NCI-H1105 treated with DMSO at 0.1 percent for 48 hours (cell line): ENCODE measurements around the gene HS6ST1.

Experiments used
- DNase-seq: peaks from one replicate; lab custom pipeline; 2025; lab: John Stamatoyannopoulos, UW

Gene HS6ST1

DNA sequence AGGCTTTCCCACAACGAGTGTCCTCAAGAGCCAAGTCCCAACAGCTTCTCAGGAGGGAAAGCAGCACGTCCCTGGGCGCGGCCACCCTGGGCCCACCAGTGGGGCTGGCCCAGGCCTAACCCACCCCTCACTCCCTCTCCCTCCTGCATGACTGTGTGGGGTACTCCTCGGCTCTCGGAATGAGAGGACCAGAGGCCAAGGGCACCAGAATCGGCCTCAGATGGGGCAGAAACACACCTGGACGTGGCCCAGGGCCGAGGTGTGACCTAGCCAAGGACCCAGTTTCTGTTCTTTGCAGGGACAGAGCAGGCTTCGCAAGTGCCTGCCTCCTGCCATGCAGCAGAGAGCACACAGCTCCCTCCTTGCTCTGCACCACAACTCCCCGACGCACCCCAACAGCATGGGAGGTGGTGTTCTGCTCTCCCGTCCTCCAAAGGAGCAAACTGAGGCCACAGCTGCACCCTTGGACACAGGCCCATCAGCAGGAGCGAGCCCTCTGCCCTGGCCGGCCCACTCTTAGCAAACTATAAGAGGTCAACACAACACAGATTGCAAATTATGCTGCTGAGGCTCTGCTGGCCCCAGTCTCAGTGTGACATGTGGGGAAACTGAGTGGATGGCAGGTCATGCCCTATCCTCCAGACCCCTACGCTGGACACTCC lies 19.7 kb downstream of the HS6ST1 start:
- no peak for DNase-seq

DNA sequence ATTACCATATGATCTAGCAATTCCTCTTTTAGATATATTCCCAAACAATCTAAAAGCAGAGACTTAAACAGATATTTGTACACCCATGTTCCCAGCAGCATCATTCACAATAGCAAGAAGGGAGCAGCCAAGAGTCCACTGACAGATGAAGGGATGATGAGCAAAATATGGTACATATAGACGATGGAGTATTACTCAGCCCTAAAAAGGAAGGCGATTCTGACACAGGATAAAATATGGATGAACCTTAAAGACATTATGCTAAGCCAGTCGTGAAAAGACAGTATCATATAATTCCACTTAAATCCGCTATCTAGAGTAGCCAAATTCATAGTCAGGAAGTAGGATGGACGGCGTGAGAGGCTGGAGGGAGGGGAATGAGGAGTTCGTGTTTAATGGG lies 20.4 kb downstream of the HS6ST1 start:
- DNase-seq = no peak

DNA sequence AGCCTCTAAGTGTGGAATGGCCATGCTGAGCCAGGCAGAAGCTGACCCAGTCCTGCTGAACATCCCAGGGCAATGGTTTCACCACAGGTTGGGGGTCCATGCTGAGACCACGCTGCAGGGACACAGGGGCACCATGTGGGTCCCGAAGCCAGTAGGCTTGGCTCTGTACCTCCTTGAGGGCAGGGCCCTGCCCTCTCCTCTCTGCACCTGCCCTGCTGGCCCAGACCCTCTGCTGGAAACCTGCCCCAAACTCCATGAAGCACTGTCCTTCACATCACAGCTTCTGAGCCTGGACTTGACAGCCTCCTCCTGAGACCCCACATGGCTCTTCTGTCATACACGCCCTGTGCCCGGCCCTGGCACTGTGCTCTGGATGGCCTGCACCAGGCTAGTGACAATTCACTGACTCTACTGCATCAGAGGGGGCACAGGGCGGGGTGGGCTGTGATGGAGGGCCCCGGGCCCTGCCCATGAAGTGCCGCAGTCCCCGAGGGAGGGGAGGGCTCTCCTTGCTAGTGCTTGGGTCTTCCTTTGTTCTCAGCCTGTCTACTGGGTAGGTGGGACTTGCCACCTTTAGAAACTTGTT lies 24.7 kb downstream of the HS6ST1 start:
- DNase-seq = no peak

DNA sequence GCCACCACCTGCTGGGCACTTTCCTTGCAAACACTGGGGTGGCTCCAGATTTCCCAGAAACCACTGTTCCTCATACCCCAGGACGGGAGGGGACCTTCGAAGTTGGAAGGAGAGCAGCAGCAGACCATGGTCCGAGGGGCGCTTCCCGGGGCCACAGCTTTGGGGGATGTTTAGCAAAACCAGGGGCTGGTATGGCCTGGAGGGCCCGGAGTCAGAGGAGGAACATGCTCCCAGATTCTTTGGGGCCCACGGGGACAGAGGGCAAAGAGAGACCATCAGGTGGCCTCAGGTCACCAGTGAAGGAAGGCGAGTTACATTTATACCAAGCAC lies 25.3 kb downstream of the HS6ST1 start:
- no peak for DNase-seq

DNA sequence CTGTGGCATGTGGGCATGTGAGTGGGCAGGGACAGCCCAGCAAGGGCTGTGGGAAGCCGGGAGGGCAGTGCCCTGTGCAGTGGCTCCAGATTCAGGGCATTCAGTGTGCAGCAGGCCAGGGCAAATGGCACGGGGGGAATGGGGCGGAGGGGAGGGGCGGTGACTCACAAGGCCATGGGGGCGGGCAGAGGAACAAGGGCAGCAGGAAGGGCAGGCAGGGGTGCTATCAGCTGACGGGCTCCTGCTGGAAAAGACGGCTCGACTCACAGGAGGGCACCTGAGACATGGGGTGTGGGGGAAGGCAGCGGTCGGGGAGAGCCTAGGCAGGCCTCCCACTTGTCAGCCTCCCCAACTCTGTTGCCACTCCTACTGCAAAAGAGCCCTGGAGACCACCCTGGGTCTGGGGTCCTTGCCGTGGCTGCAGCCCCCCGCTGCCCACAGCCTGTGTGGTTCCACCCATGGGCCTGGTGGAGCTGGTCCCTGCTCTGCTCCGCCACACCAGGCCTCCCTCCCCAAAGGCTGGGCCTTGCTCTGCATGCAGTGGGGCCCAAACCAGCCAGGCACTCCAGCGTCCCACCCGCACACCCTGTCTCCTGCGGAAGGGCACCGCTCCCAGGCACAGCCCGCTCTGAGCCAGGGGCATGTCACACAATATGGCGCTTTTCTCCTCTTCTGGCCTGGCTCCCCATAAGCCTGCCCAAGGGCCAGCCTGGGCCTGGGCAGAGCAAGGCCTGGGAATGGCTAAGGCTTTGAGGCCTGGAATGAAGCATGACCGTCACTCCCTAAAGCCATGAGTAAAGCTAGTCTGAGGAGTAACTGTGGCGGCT lies 25.9 kb downstream of the HS6ST1 start:
- DNase-seq = no peak

DNA sequence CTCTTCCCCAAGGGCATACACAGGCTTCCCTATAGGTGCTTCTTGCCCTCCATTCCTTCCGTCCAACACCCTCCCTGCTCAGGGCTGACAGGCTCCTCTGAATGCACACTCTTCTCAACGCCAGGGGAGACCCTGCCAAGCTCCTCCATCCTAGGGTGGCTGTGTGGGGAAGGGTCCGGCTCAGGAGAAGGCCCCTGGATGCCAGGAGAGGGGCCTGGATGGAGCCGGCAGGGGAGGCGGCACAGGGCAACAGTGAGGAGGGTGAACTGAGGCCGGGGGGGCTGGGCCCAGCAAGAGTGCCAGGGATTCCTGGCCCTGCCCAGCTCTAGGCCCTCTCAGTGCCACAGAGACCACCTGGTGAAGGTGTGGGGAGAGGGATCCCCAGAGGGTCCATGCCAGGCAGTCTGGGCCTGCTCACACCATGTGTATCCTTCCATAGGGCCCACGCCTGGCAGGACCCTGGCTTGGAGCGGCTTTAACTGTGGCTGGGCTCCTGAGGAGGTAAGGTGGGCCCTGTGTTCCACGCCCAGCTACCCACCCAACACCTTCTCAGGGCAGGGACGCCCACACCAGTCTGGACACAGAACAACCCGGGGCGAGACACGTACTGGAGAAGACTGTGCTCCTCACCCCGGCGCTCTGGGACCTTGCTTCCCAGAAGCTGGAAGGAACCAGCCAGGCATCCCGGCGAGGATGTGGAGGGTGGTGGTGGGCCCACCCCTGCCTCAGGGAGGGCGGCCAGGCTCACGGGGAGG lies 26.6 kb downstream of the HS6ST1 start:
- no peak for DNase-seq

DNA sequence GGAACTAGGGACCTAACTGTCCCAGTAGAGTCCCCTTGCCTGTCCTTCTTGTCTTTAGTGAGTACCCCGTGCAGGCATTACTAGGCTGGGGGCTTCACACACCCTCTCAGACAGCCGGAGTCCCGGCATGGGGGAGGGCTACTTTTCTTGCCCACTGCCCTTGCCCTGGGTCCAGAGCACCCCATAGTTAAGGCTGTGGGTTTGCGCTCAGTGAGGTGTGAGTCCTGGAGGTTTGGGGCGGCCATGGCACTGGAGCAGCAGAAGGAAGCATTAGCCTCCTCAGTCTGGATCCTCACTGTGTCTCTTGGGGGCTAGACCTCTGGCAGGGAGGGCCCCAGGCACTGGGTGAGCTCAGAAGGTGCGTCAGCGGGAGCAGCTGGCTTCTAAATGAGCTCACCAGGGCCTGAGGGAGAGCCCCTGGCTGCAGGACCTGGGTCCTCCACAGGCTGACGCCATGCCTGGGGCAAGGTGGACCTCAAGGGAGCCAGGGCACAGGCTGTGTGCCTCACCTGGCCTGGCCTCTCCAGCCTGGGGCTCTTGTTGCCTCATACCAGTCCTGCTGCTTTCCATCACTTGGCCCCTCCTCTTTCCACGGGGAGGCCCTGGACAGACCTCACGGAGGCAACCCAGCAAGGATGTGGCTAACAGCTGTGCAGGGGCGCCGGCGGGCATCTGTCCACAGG lies 27.4 kb downstream of the HS6ST1 start:
- no peak for DNase-seq

DNA sequence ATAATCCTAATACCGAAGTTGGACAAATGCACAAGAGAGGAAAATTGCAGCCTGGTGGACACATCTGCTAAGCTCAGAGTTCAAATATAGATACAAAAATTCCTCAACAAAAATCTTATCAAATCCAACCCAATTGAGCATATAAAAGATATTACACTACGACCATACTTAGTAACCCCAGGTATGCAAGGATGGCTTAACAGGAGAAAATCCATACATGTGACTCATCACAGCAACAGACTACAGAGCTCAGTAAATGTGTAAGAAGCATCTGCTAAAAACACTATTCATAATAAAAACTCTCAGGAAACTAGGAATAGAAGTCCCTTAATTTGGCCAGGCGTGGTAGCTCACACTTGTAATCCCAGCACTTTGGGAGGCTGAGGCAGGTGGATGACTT lies 28.3 kb downstream of the HS6ST1 start:
- no peak for DNase-seq

DNA sequence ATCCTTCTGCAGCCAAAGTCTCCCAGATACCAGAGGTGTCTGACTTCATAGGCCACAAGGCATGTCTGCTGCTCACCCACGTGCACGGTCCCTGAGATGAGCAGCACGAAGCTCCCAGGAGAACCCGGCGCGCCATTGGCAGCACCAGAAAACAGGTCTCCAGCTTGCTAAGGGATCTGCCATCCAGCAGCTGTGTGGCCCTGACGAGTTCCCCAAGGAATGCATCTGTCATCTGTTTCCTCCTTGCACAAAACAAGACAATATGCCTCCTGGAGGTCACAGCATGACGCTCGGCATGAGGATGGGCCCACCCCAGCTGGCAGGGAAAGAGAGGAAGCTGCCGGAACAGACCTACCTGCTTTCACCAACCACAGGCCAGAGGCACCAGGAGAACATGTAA lies 29.2 kb downstream of the HS6ST1 start:
- DNase-seq = no peak

DNA sequence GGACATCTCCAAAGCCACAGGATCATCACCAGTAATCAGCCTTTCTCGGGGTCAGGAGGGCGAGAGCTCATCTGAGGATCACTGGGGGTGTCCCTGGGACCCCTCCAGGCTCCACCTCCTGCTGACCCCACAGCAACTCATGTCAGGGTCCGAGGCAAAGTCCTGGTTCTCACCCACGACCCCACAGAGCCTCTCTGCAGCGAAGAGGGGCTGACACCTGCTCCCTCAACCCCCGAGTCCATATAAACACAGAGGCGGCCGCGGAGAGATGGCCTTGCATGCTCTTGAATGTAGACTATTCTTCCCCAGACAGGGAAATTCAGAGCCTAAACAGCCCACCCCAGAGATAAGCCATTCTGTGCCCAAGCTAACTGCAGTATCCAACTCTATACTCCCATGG lies 29.9 kb downstream of the HS6ST1 start:
- no peak for DNase-seq

DNA sequence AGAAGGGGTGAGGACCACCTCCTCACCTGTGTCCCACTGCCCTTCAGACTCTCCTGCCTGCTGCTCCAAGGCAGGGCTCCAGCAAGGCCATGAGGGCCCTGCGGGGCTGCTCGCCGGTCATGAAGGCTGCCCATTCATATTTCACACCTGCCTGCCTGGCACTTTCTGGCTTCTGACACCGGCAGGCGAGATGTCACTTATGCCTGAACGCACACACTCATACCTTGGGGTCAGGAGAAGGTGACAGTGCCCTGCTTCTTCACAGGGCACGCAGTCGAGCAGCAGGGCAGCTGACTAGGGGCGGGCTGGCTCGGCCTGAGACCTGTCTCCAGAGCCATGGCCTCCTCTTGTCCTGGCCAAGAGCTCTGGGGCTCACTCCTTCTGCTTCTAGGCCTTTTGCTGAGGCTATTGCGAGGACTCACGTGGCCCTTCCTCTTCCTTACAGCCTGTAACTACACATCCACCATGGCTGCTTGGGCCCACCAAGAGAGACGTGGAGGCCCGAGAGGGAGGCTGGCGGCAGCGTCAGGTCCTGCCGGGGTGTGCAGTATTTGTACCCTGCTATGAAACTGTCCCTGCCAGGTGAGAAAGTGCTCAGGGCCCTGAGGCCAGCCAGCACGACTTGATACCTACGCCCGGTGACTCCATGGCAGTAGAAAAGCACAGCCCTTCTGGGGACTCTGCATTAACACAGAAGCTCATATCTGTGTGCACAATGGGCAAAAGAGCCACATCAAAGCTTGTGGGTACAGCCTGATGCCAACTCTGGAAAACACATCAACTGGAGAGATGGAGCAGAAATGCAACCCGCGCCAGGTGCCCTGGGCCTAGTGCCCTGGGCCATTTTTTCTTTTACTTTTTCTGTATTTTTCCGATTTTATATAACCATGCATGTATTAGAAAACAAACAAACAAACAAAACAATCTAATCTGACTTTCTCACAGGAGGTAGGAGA lies 30.6 kb downstream of the HS6ST1 start:
- no peak for DNase-seq

DNA sequence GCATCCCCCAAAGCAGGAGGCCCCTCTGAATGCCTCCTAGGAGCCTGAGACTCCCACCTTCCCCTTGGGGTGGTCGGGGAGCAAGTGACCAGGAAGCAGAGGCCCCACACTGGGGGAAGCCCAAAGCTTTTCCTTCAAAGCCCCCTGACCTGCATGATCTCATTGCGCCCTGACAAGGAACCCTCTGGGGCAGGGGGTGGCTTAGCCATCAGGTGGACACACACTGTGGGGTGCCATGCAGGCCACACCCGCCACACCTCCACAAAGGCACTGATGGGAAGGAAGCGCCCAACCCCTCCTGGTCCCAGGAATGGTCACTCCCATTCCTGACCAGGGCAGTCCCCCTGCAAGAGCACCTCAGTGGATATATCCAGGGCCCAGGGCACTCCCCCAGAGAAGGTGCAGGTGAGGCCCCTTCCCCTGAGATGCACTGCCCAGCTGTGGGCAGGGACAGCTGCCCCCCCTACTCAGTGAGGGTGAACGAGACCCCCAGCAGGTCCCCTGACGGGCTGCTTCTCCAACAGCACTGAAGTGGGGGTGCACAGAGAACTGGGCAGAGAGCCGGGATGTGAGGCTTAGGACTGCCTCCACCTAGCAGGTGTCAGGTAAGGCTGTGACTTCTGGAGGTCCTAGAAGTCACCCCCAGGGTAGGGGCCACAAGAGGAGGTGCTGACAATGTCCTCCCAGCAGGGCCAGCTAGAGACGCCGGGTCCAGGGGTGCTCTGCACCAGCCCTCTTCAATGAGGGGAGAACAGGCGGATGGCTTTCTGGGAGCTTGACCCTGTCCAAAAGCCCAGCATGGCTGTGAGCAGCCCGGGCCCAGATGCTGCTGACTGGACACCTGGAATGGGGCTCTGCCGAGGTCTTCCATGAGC lies 31.5 kb downstream of the HS6ST1 start:
- no peak for DNase-seq

DNA sequence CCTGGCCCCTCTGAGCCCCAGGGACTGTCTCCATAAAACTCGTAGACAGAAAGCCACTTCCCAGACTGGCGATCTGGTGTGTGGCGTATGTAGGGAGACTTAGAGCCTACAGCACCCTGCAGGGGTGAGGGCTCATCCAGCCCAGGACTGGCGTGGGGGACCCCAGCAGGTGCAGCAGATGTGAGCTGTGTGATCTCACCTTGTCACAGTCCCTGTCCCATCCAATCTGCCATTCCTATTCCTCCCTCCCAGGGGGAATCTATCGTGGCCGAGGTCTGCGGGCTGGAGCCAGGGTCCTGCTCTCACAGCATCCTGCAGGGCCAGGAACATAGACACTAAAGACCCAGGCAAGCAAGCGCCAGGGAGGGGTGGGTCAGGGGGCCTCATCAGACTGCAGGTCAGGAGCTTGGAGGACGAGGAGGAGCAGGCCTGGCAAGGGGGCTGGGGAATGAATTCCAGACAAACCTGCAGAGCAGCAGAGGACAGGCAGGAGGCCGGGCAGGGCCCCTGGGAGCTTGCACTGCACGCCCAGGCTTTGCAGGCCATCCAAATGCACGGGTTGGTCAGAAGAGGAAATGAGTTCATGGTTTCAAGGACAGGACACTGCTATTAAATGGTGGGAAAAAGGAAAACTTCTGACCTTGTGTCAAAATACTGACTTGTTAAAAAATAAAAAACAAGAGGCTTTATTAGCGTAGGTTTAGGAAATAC lies 32.5 kb downstream of the HS6ST1 start:
- no peak for DNase-seq

DNA sequence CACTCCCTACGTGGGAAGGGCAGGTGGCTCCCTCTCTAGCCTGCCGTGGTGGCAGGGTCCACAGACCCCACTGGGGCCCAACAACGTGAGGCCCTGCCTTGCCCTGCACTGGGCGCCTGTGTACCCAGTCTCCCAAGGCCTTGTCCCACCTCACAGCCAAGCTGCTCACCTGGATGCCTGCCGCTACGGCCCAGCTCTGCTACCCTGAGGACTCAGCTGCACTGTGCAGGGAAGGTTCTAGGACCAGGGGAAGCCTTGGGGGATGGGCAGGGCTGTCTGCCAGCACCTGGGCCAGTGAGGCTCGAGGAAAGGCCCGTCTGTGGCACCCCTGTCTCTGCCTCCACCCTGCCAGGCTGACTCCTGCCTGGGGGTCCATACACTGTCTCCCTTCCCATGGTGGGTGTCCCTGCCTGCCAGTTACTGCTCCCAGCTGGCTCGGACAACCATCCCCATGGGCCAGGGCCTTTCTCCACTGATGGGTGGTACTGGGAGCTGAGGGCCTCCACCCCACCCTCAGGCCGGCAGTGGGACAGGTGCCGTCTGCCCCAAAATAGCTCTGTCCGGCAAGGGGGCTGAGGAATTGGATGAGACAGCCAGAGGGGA lies 33.2 kb downstream of the HS6ST1 start:
- DNase-seq = no peak

DNA sequence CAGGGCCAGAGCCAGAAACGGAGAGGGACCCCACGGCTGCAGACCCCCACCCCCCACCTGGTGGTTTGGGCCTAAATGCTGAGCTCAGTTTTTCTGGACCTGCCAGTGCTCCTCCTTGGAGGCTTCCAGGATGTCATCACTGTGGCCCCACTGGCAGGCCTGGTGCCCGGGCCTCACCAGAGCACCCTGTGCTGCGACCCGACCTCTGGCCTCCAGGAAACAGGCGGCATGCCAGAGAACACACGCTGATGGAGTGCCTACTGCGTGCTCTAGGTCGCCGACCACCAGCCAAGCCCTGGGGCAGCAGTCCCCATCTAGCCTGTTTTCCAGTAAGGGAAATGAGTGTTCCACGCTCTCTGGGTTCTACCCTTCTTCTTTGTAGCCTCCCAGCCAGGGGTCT lies 33.8 kb downstream of the HS6ST1 start:
- no peak for DNase-seq

DNA sequence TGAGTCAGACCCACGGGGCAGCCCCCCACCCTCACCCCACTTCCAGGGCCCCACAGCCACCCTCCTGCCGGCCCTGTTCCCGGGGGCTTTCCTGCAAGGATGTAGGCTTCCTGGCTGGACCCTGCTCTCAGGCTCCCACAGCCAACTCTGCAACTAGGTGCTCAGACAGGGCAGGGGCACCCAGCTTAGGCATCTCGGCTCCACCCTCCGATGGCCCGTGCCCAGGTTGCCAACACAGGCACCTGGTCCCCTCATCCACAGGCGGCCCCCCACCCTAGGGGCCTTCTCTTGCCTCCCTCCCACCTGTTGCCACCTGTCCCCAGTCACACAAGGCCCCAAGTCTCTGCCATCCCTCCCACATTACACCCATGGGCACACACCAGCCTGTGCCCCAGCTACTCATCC lies 34.6 kb downstream of the HS6ST1 start:
- no peak for DNase-seq

DNA sequence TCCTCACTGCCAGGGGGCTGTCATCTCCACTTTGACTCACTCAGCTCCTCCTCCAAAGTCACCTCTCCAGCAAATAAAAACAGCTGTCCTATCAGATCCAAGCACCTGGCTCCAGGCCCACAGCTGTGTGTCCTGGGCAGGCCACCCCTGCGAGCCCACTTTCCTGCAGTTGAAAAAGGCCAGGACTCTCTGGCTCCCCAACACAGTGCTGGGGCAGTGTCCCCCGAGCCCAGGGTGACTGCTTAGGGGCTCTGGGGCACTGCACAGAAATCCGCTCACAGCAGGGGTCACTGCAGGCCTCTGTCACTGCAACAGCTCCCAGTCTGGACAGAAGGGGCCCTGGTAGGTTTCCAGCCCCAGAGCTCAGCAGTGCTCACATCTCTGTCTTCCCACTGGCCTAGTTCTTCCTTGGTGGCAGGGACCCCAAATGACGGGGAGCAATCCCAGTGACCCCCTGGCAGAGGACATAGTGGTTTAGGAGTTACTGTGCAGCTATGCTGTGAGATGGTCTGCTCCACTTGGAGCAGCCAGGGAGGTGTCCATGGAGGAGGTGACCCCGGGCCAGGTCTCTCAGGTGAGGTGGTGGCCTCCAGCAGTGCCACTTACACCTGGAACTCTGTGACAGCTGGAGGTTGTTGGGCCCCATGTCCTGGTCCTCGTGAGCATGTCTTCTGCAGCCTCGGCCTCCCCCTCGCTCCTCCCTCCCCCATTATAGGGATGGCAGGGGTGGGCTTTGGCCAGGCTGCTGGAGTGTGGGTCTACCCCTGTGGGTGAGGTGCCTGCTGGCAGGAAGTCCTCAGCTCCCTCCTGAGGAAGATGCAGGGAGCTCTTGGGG lies 35.5 kb downstream of the HS6ST1 start:
- no peak for DNase-seq
